Progenitor cell of endocrine pancreas (in vitro differentiated cells): Measurements from ENCODE around the gene EBNA1BP2. TPM values are rescaled to one million over a fixed set of nuclear protein-coding genes. Genes with fewer than 3 reads are reported as not detected.
A peak's percentile ranks its signal among the peaks of the same experiment; 100 is the strongest.
"Not testable (repeated sequence)": the region's sequence is repeated elsewhere in the genome, so short reads cannot be mapped to it uniquely, and the experiment has no call there.

Experiments
- DNase-seq: peaks from one replicate; pipeline ENCODE4 v3.0.0; 2021; ENCODE audit warnings: low spot score; ENCODE audit not compliant: unreplicated experiment
- H3K27ac Mint-ChIP-seq: 2 replicates; pipeline ENCODE4 v1.8.0; 2021; ENCODE audit warnings: mild to moderate bottlenecking, moderate library complexity, mixed read lengths
- H3K27me3 Mint-ChIP-seq: 2 replicates; pipeline ENCODE4 v1.8.0; 2021; ENCODE audit warnings: mixed read lengths
- H3K36me3 Mint-ChIP-seq: 2 replicates; pipeline ENCODE4 v1.8.0; 2022; ENCODE audit warnings: mixed read lengths; ENCODE audit not compliant: insufficient read depth
- H3K4me1 Mint-ChIP-seq: 2 replicates; pipeline ENCODE4 v1.8.0; 2021; ENCODE audit warnings: low read depth, mixed read lengths
- H3K4me3 Mint-ChIP-seq: 2 replicates; pipeline ENCODE4 v1.8.0; 2021; ENCODE audit warnings: low read depth, mild to moderate bottlenecking, moderate library complexity, mixed read lengths
- H3K9me3 Mint-ChIP-seq: 2 replicates; pipeline ENCODE4 v1.8.0; 2021; ENCODE audit warnings: low read depth, mixed read lengths
- CTCF ChIP-seq: fragments of 200-600 bp; sonication (generic); IDR thresholded peaks from one replicate; pipeline ENCODE4 v1.5.0; 2021; ENCODE audit warnings: antibody characterized with exemption, mild to moderate bottlenecking; ENCODE audit not compliant: unreplicated experiment
- total RNA-seq: library from RNA; stranded (reverse); gene quantifications from 2 replicates; pipeline ENCODE4 v1.2.1, GENCODE V29; 2021

Gene EBNA1BP2
- total RNA-seq, 1 donor from 2014 or later = 48.8 TPM

GRCh38 chr1:43143441-43143888 lies 28.6 kb downstream of the EBNA1BP2 start:
- H3K4me3 Mint-ChIP-seq = no peak overlapping the region

GRCh38 chr1:43140583-43140982 lies 31.5 kb downstream of the EBNA1BP2 start:
- Mint-ChIP-seq H3K4me3 (no peak overlapping the region), H3K4me1 (no peaks in the 10 kb centered on the region)

More at GRCh38 chr1:43143441-43143888, 28.6 kb downstream of the EBNA1BP2 start:
- DNase-seq = no peak
- peaks cover 6% of the 10 kb centered on the region for H3K9me3 Mint-ChIP-seq
- H3K27me3 Mint-ChIP-seq = peaks cover 4% of the 10 kb centered on the region
- H3K36me3 Mint-ChIP-seq = peaks cover 4% of the 10 kb centered on the region
- no peak overlapping the region for H3K27ac Mint-ChIP-seq
- H3K4me1 Mint-ChIP-seq = peaks cover 3% of the 10 kb centered on the region
- TF ChIP-seq CTCF = peak; percentile 35

GRCh38 chr1:43140010-43140409 lies 32.1 kb downstream of the EBNA1BP2 start:
- H3K9me3 Mint-ChIP-seq = peaks cover 8% of the 10 kb centered on the region
- no peaks in the 10 kb centered on the region for H3K4me1 Mint-ChIP-seq
- no peak overlapping the region for H3K4me3 Mint-ChIP-seq
- no peak for DNase-seq
- peaks cover 7% of the 10 kb centered on the region for H3K36me3 Mint-ChIP-seq
- peaks cover 4% of the 10 kb centered on the region for H3K27me3 Mint-ChIP-seq
- TF ChIP-seq CTCF = no peak
- no peak overlapping the region for H3K27ac Mint-ChIP-seq

More at GRCh38 chr1:43140583-43140982, 31.5 kb downstream of the EBNA1BP2 start:
- Mint-ChIP-seq H3K27me3 (peaks cover 4% of the 10 kb centered on the region), H3K9me3 (peaks cover 8% of the 10 kb centered on the region), H3K27ac (no peak overlapping the region), H3K36me3 (peaks cover 7% of the 10 kb centered on the region)
- no peak for DNase-seq
- TF ChIP-seq CTCF = no peak

GRCh38 chr1:43139295-43139694 lies 32.8 kb downstream of the EBNA1BP2 start:
- not testable (repeated sequence) for H3K4me3 Mint-ChIP-seq, H3K36me3 Mint-ChIP-seq, DNase-seq, H3K4me1 Mint-ChIP-seq, H3K27me3 Mint-ChIP-seq, H3K27ac Mint-ChIP-seq
- H3K9me3 Mint-ChIP-seq = peaks cover 15% of the 10 kb centered on the region

- no peak overlapping the region for H3K27ac Mint-ChIP-seq
- H3K9me3 Mint-ChIP-seq = peaks cover 31% of the 10 kb centered on the region
- H3K36me3 Mint-ChIP-seq = peaks cover 16% of the 10 kb centered on the region
- H3K27me3 Mint-ChIP-seq = no peaks in the 10 kb centered on the region
- H3K4me3 Mint-ChIP-seq = no peak overlapping the region
- H3K4me1 Mint-ChIP-seq = peaks cover 4% of the 10 kb centered on the region
- no peak for DNase-seq
- no peak for TF ChIP-seq CTCF
Observed at GRCh38 chr1:43137445-43138052, 34.5 kb downstream of the EBNA1BP2 start.
